GM12865 (cell line): ENCODE measurements around the gene MAD2L1.

Source experiments
- DNase-seq: peaks from one replicate; pipeline ENCODE4 v3.0.0; 2010; ENCODE audit warnings: low read depth
- H3K4me3 ChIP-seq: 2 replicates; pipeline ENCODE4 v1.5.1; 2011; ENCODE audit warnings: mild to moderate bottlenecking, low read depth, low read length, control low read depth
- CTCF ChIP-seq: IDR thresholded peaks from 2 replicates; pipeline ENCODE4 v1.5.1; 2011; ENCODE audit warnings: low read length, control low read depth, low read depth, inconsistent platforms; ENCODE audit not compliant: insufficient read depth; ENCODE audit errors: missing control alignments

MAD2L1 gene

DNA sequence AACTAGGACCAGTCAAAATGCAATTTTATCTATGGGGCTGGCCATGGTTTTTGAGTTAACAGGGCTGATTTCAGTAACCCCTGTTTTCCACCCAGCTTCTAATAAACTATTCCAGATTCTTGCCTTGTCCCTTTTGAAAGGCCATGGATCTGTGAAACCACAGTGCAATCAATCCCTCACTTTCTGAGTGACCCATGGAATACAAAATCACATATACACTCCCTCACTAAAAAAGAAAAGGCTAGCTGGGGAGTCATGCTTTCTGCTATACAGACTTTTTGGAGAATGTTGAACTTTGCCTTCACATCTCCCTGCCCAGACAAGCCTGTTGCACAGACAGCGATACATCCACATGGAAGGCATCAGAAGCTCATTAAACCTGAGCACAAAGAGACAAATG is 47.9 kb downstream of the MAD2L1 start:
- DNase-seq, result no peak
- H3K4me3 ChIP-seq, result no peak overlapping the region
- TF ChIP-seq CTCF, result no peak

DNA sequence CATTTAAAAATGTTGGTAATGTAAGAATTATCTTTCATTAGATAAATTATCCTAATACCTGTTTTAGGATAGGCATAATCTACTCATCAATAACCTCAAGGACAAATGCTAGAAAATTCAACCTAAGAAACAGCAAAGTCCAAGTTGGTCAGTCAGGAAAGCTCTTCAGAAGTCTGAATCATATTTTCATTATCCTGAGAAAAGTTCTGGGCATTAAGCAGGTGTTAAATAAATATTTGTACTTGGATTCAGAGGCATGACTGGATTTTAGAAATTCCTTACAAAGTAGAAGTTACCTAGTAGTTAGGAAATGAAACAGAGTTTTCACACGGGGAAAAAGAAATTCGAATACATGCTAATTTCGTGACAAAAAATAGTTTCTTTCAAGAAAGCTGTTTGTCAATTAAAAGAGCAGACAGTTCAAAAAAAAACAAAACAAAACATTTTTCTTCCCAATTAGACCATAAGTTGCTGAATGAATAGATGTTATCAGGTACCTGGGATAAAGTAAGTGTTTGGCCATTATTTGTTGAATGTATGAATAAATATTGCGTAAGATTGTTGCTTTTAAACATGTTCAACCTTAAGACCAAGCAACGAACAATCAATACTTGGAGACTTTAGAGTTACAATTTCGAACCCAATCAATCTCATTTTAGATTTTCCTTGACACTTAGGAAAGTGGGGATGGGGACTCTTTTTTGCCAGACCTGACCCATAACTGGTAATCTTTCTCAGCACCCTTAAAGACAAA is 48.5 kb downstream of the MAD2L1 start:
- H3K4me3 ChIP-seq, result no peak overlapping the region
- no peak for DNase-seq
- no peak for TF ChIP-seq CTCF

- DNase-seq, result no peak
- no peak overlapping the region for H3K4me3 ChIP-seq
- TF ChIP-seq CTCF, result no peak
These were observed 54.9 kb downstream of the MAD2L1 start for GRCh38 chr4:120011725-120012124.

- TF ChIP-seq CTCF, result no peak
- DNase-seq, result no peak
- no peak overlapping the region for H3K4me3 ChIP-seq
These were observed 56.0 kb downstream of the MAD2L1 start for GRCh38 chr4:120010646-120011045.

GRCh38 chr4:120009731-120010130 is 56.9 kb downstream of the MAD2L1 start:
- H3K4me3 ChIP-seq, result no peak overlapping the region
- TF ChIP-seq CTCF, result no peak
- DNase-seq, result no peak

DNA sequence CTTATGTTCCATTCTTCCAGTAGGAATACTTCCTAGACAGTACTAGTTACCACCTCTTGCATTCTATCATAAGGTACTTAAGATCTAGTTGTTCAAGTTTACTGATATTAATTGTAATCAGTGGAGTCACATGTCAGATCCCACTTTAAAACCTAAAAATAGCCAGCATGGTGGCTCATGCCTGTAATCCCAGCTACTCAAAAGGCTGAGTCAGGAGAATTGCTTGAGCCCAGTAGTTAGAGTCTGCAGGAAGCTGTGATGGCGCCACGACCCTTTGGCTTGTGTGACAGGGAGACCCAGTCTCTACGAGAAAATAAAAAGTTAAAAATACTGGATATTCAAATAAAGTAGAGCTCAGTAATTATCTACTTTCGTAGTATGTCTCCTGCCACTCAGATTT is 57.7 kb downstream of the MAD2L1 start:
- no peak for TF ChIP-seq CTCF
- no peak overlapping the region for H3K4me3 ChIP-seq
- no peak for DNase-seq

DNA sequence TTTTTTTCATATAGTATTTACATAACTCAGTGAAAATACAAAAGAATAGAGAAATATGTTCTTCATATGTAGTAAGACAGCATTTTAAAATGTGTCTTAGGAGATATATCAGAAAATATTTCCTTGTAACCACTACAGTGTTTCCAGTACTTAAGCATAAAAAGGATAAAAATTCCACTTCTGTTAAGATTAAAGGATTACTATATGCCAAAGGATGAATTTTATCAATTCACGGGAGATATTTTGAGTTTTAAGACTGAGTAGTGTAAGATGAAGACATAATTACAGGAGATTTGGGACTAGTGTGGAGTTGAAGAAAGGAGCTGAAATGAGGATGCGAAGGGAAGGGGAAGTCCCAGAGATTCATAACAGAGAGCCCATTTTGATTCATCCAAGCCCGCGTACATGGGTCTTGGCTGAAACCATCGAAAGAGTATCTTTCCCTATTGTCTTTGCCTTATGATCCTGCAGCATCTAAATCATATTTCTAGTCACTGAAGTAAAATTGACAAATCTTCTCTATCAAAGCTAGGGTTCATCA is 58.7 kb downstream of the MAD2L1 start:
- no peak for DNase-seq
- no peak overlapping the region for H3K4me3 ChIP-seq
- no peak for TF ChIP-seq CTCF
